HG02943 (cell line): ENCODE results near the gene STIM2.
"Not testable (repeated sequence)": the region's sequence is repeated elsewhere in the genome, so short reads cannot be mapped to it uniquely, and the experiment has no call there.

ENCODE experiments used
- ATAC-seq: cut with Tn5 transposase; IDR thresholded peaks from one replicate; pipeline ENCODE4 v1.9.1; 2021; ENCODE audit warnings: mild to moderate bottlenecking, low read depth, moderate library complexity; ENCODE audit not compliant: unreplicated experiment

STIM2 gene

DNA sequence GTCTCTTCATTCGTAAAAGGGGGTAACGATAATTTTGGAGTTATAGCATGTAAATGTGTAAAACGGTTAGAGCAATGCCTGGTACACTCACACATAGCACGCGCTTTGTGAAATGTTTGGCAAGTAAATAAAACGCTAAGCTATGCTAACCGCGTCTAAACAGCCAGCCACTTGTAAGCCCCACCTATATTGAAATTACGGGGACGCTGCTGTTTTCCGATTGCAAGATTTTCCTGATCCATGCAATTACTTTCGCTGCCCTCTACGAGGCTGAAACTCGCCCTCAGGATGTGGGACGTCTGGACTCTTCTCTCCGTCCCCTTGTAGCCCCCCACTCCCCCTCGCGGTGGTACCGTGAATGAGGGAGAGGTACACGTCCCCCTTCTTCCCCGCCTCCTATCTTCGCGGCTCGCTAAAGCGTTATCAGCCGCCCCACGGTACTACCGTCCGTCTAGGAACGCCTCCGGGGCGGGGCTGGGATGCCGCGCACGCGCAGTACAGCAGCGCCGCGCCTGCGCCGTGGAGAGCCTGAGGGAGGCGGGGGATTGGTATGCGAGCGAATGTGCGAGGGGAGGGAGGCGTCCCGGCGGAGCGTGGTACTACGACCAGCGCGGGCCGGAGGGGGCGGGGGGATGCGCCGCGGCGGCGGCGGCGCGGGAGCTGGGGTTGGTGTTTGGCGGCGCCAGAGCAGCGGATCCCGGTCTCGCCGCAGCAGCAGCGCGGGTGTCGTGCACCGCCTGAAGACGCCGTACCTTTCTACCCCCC lies at the start of gene STIM2:
Gene STIM2 (plus strand): TSS at position 685 of the 765 bp plus-strand sequence.
- peak; percentile 60 for ATAC-seq

DNA sequence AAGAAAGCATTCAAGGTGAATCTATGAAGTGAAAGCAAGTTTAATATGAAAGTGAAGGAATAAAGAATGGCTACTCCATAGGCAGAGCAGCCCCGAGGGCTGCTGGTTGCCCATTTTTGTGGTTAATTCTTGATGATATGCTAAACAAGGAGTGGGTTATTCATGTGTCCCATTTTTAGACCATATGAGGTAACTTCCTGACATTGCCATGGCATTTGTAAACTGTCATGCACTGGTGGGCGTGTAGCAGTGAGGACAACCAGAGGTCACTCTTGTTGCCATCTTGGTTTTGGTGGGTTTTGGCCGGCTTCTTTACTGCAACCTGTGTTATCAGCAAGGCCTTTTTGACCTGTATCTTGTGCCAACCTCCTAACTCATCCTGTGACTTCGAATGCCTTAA lies 49.1 kb upstream of the STIM2 start:
- not testable (repeated sequence) for ATAC-seq

DNA sequence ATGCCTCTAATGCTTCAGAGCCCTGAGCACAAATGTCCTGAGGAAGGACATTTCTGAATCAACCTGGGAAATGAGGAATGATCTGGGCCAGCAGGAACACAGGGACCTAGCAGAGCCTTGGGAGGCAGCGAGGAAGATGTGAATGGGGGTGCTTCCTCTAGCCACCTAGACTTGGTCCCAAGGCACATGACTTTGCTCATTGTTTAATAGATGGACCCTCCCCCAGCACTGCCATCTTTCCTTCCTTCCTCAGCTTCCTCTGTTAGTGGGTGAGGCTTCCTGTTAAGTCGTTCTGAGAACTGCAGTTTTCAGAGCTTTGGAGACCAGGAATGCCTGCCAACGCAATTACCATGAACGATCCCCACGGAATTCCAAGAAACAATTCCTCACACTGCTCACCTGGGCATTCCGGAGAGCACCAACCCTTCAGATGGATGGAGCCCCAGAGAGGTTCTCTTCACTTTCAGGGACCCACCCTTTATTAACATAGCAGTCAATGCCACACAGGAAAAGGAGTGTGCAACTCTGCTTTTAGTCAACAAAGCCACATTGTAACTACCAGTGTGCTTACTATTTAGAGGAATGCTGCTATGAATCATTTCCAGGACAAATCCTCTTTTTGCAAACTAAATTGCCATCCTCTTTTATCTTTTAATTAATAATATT lies 48.5 kb upstream of the STIM2 start:
- no peak for ATAC-seq

DNA sequence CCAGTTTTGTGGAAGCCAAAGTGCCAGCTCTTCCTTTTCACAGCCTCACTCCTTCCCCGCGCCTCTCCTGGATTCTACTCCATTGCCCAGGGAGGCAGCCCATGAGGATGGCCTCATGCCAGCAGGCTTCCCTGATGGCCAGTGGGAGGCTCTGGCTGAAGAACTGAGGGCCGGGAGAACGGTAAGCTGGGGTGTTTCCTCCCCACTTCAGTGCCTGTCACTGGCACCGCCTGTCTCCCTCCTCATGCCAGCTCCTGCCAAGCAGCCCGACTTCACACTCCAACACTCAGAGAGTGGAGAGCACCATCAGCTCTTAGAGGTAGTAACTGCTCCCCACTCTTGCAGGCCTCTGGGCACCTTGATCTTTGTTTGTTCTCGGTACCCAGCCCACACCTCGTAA lies 46.9 kb upstream of the STIM2 start:
- no peak for ATAC-seq

GRCh38 chr4:26815199-26815598 lies 45.4 kb upstream of the STIM2 start:
- ATAC-seq, result no peak

DNA sequence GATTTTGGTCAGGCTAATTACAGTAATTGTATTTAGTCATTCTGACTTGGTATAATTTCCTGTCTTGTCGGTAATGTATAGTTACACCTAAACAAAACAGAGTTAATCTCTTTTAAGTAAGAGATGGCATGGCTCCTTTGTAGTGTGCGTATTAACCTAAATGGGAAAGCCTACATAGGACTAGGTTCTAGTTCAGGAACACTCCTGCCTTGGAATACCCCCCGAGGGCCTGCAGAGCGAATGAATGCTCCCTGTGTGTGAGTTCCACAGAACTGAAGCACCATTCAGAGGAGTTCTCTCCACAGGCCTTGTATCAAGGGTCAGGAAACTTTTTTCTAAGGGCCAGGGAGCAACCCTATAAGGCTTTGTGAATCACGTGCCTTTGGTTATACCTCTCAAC lies 44.9 kb upstream of the STIM2 start:
- ATAC-seq, result no peak

- no peak for ATAC-seq
Measured at GRCh38 chr4:26819026-26819425, 41.6 kb upstream of the STIM2 start.

DNA sequence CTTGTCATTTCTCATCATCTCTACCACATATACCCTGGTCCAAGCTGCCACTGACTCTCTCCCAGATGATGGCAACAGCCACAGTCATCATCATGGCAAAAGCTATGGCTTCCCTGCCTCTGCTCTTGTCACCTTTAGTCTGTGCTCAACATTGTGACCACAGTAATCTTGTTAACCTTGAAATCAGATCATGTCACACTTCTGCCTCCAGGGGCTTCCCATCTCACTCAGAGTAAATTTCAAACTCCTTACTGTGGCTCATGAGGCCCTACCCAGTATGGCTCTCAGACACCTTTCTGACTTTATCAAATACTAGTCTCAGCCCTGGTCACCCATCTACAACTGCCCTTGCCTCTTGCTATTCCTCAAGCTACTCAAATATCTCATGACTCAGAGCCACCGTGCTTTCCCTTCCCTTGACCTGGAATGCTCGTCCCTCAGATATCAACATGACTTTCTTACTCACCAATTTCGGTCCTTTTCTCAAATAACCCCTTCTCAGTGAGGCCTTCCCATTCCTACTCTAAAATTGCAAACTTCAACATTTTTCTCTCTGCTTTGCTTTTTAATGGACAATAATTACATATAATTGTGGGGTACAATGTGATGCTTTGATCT lies 41.1 kb upstream of the STIM2 start:
- no peak for ATAC-seq

GRCh38 chr4:26820346-26820745 lies 40.3 kb upstream of the STIM2 start:
- ATAC-seq, result no peak

GRCh38 chr4:26821031-26821430 lies 39.6 kb upstream of the STIM2 start:
- ATAC-seq, result no peak

- ATAC-seq, result no peak
Measured at GRCh38 chr4:26821677-26822503, 38.8 kb upstream of the STIM2 start.

DNA sequence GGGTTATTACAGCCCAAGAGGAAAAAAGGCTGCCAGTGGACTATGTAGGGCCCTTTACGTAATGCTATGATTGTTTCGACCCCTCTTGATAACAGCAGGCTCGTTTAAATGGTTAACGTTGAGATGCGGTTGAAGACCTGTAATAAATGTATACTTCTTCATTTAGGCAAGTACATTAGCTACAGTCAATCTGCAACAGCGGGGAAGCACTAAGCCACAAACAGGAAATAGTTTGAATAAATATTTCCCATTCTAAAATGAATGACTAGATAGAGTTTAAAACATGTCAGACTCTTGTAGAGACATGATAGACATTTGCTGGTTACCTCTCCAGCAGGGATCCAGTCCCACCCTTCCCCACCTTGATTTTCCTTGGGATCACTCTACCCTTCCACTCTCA lies 38.1 kb upstream of the STIM2 start:
- peak; percentile 56 for ATAC-seq

- ATAC-seq, result not testable (repeated sequence)
Measured at GRCh38 chr4:26822974-26823373, 37.7 kb upstream of the STIM2 start.

GRCh38 chr4:26823583-26823982 lies 37.1 kb upstream of the STIM2 start:
- no peak for ATAC-seq

GRCh38 chr4:26824667-26825066 lies 36.0 kb upstream of the STIM2 start:
- ATAC-seq, result no peak

GRCh38 chr4:26826721-26827120 lies 33.9 kb upstream of the STIM2 start:
- ATAC-seq, result peak; percentile 90

DNA sequence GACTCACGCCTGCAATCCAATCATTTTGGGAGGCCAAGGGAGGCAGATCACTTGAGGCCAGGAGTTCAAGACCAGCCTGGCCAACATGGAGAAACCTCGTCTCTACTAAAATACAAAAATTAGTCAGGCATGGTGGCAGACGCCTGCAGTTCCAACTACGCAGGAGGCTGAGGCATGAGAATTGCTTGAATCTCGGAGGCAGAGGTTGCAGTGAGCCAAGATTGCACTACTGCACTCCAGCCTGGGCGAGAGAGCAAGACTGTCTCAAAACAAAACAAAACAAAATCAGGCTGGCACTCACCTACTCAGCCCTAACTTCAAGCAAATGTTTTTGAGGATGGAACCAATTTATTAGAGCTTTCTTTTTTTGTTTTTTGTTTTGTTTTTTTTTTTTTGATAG lies 33.3 kb upstream of the STIM2 start:
- ATAC-seq, result not testable (repeated sequence)

- ATAC-seq, result no peak
Measured at GRCh38 chr4:26827798-26828197, 32.8 kb upstream of the STIM2 start.

DNA sequence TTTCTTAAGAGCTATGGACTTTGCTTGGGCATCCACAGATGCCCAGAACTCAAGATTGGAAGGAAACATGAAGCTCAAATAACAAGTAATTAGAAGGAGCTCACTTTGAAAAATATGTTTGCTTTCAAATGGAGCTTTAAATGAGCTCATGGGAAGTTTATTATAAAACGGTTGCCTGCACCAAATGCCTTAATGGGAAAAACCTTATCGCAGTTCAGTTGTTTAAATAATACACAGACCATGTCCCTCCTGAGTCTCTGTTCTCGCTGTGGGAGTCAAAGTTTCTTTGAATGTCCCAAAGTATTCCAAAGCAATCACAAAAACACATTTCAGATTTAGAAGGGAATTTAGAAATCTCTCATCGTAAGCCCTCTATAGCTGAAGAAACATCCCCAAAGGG lies 31.6 kb upstream of the STIM2 start:
- ATAC-seq, result no peak

- ATAC-seq, result no peak
Measured at GRCh38 chr4:26830033-26830432, 30.6 kb upstream of the STIM2 start.

GRCh38 chr4:26830701-26831100 lies 29.9 kb upstream of the STIM2 start:
- ATAC-seq, result no peak
